Measurements from ENCODE around the gene EGLN2.
A peak's percentile ranks its signal among the peaks of the same experiment; 100 is the strongest.

DNA sequence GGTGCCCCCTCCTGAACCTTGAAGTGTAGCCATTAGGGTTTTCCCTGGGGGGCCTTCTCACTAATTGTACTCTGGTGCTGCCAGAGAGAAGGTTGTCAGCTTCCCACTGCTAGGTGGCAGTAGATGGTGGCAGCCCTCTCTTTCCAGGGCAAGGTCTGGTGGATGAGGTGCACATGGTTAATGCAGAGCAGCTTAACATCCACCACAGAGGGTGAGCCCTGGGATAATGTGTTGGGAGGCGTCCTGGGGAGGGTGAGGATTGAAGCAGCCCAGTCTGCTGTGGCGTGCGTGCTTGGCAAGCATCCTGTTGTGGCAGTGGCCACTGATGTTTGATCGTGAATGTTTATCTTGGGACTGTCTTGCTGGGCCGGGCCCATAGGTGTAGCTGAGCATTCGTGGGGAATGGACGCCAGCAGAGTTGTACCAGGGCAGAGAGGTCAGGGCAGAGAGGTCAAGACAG lies 5.8 kb downstream of the EGLN2 start:
- TF ChIP-seq, protein P1, sequence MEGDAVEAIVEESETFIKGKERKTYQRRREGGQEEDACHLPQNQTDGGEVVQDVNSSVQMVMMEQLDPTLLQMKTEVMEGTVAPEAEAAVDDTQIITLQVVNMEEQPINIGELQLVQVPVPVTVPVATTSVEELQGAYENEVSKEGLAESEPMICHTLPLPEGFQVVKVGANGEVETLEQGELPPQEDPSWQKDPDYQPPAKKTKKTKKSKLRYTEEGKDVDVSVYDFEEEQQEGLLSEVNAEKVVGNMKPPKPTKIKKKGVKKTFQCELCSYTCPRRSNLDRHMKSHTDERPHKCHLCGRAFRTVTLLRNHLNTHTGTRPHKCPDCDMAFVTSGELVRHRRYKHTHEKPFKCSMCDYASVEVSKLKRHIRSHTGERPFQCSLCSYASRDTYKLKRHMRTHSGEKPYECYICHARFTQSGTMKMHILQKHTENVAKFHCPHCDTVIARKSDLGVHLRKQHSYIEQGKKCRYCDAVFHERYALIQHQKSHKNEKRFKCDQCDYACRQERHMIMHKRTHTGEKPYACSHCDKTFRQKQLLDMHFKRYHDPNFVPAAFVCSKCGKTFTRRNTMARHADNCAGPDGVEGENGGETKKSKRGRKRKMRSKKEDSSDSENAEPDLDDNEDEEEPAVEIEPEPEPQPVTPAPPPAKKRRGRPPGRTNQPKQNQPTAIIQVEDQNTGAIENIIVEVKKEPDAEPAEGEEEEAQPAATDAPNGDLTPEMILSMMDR (optimal IDR thresholded peaks at IDR 0.05 in 1 of 3, IDR thresholded peaks at IDR 0.05 in 1 of 3, conservative IDR thresholded peaks at IDR 0.05 in 1 of 3; ENCODE audit: extremely low read depth in 1 of 3, insufficient read depth in 2 of 3, low read length in 3 of 3), result peak in 1 of 3 experiments; percentile 29
- no peak for TF ChIP-seq EZH2 (IDR thresholded peaks at IDR 0.05; ENCODE audit: low read length)

Measured in keratinocyte (primary cell).